Left ventricle myocardium inferior (tissue), 1 donor: Measurements from ENCODE around the gene RBMS1. TPM values are rescaled to one million over a fixed set of nuclear protein-coding genes. Genes with fewer than 3 reads are reported as not detected.

Source experiments
- DNase-seq: peaks from one replicate; pipeline ENCODE4 v3.0.0-alpha.2; 2020
- H3K27ac ChIP-seq: fragments of 200-600 bp; replicated peaks from 2 replicates; pipeline ENCODE4 v1.8.0; 2021
- H3K27me3 ChIP-seq: fragments of 200-600 bp; 2 replicates; pipeline ENCODE4 v1.8.0; 2021; ENCODE audit warnings: low read depth
- H3K36me3 ChIP-seq: fragments of 200-600 bp; 2 replicates; pipeline ENCODE4 v1.8.0; 2021
- H3K4me1 ChIP-seq: fragments of 200-600 bp; 2 replicates; pipeline ENCODE4 v1.8.0; 2021
- H3K4me3 ChIP-seq: fragments of 200-600 bp; 2 replicates; pipeline ENCODE4 v1.8.0; 2021; ENCODE audit warnings: mild to moderate bottlenecking, moderate library complexity
- H3K9me3 ChIP-seq: fragments of 200-600 bp; replicated peaks from 2 replicates; pipeline ENCODE4 v1.8.0; 2021
- intact Hi-C: fragments of 100-400 bp; cut with micrococcal nuclease; formaldehyde crosslinking; loops from one replicate; pipeline ENCODE4 v1.11.0; 2022
- total RNA-seq: library from RNA; stranded (reverse); fragmentation: NEBNext Ultra II Directional; extraction: Animal tissue kit (Norgen Biotek cat#: 25700); gene quantifications from one replicate; pipeline ENCODE4 v1.2.1, GENCODE V29; 2021
- TF ChIP-seq, protein P1 (sequence below): fragments of 200-600 bp; IDR thresholded peaks from 2 replicates; pipeline ENCODE4 v1.8.0; 2021; ENCODE audit warnings: antibody characterized with exemption, mild to moderate bottlenecking, borderline replicate concordance
- donor health status: DM: no; HTN: yes; CAD: no; lungs with severe emphysema.

The RBMS1 gene
- total RNA-seq, 1 donor from 2014 or later: 56.2 TPM

DNA sequence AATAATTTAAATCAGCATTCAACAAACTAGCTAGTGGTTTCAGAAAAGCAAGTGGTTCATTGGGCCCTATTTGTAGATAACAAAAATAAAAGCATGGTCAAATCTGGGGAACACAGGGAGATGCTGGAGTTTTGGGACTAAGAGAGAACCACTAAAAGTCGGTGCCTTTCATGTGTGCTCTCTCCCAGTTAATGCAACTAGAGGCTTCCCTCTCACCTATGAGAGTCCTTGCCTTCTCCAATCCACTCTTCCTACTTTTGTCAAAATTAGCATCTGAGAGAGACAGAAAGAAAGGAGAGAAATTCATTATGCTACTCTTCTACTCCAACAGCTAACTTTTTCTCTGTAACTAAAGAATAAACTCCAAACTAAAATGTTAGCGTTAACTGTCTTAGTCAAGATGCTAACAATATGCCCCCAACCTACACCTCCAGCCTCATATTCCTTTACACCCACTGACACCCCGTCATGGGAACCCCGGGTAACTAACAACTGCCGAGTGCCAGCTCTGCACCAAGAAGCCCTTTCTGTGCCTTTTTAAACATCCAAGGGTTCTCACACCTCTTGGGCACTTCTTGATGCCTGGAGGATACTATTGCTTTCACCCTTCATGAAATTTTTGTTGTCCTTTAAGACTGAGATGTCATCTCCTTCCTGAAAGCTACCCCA, 133.4 kb downstream of the RBMS1 start:
- Histone ChIP-seq H3K9me3 (no peaks in the 10 kb centered on the region), H3K4me3 (no peak overlapping the region), H3K27me3 (no peaks in the 10 kb centered on the region), H3K36me3 (no peaks in the 10 kb centered on the region), H3K4me1 (peaks cover 93% of the 10 kb centered on the region), H3K27ac (no peak overlapping the region)
- DNase-seq: no peak
- TF ChIP-seq, protein P1, sequence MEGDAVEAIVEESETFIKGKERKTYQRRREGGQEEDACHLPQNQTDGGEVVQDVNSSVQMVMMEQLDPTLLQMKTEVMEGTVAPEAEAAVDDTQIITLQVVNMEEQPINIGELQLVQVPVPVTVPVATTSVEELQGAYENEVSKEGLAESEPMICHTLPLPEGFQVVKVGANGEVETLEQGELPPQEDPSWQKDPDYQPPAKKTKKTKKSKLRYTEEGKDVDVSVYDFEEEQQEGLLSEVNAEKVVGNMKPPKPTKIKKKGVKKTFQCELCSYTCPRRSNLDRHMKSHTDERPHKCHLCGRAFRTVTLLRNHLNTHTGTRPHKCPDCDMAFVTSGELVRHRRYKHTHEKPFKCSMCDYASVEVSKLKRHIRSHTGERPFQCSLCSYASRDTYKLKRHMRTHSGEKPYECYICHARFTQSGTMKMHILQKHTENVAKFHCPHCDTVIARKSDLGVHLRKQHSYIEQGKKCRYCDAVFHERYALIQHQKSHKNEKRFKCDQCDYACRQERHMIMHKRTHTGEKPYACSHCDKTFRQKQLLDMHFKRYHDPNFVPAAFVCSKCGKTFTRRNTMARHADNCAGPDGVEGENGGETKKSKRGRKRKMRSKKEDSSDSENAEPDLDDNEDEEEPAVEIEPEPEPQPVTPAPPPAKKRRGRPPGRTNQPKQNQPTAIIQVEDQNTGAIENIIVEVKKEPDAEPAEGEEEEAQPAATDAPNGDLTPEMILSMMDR: no peak
- intact Hi-C loops: no loop called here

DNA sequence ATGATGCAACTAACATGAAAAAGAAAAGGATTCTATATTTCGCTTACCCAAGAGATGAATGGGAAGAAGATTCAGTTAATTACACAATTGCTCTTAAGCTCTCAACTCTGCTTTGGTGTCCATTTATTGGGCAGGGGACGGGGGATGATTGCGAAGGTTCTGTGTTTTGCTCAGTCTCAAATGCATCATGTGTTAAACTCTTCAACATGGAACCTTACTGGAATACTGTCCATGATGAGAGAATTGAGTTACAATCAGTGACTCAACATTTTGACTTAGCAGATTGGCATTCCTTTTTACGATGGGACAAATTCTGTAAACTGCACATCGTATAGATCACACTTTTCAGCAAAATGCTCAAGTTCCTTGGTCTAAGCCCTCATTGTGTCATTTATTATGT, 135.6 kb downstream of the RBMS1 start:
- Histone ChIP-seq H3K27ac (no peak overlapping the region), H3K4me1 (peaks cover 93% of the 10 kb centered on the region), H3K36me3 (no peaks in the 10 kb centered on the region), H3K27me3 (no peaks in the 10 kb centered on the region), H3K4me3 (no peak overlapping the region), H3K9me3 (no peaks in the 10 kb centered on the region)
- intact Hi-C loops: no loop called here
- no peak for DNase-seq
- TF ChIP-seq, protein P1: no peak

DNA sequence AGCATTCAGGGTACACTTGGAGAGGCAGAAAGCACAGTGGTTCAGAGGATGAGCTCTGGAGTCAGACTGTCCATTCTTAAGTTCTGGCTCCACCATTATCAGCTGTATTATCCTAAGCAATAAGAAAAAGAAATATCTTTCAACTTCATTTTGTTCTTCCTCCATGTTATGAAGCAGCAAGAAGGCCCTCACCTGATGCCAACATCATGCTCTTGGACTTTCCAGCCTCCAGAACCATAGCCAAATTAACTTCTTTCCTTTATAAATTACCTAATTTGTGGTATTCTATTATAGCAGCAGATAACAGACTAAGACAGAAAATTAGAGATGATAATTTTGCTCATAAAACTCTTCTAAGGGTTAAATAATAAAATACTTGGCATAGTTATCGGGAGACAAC, 137.1 kb downstream of the RBMS1 start:
- Histone ChIP-seq H3K4me3 (no peak overlapping the region), H3K4me1 (peaks cover 93% of the 10 kb centered on the region), H3K27ac (no peak overlapping the region), H3K27me3 (no peaks in the 10 kb centered on the region), H3K36me3 (no peaks in the 10 kb centered on the region), H3K9me3 (no peaks in the 10 kb centered on the region)
- TF ChIP-seq, protein P1: no peak
- no peak for DNase-seq
- intact Hi-C loops: no loop called here

DNA sequence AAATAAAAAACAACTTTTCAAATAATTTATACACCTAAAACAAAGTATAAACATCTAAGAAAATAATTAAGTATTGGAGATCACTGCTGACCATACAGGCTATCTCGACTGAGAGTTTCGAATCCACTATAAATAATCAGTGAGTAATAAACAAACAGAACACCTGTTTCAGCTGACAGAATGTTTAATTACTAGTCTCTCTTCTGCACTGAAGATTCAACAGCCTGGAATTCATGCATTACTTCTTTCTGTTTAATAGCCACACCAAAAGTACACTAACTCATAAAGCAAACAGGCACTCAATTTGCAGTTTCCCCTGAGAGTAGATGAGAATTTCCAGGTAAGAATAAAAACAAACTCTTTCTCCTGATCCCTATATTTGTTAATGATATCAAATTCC, 138.5 kb downstream of the RBMS1 start:
- peak overlapping the region; percentile 14 for H3K27ac ChIP-seq
- H3K9me3 ChIP-seq: no peaks in the 10 kb centered on the region
- no peaks in the 10 kb centered on the region for H3K27me3 ChIP-seq
- H3K36me3 ChIP-seq: no peaks in the 10 kb centered on the region
- DNase-seq: no peak
- intact Hi-C loops: no loop called here
- peaks cover 93% of the 10 kb centered on the region for H3K4me1 ChIP-seq
- no peak overlapping the region for H3K4me3 ChIP-seq
- TF ChIP-seq, protein P1: no peak

DNA sequence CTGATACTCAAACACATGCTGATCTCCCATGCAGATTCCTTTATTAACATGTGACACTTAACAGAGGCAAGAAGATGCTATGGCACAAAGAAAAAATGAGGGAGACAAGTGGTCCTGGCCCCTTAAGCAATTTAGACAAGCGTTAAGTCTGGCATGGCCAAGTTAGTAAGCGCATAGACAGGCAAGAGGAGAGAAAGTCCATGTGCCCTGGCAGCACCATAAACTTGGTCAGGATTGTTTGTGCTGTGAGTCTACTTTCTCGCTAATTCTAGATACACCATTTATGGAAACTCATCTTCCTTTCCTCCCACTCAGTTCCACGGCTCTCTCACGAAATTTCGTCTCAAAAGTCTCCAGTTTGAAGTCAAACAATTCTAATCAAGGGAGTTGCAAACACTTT, 138.9 kb downstream of the RBMS1 start:
- Histone ChIP-seq H3K9me3 (no peaks in the 10 kb centered on the region), H3K27ac (peak overlapping the region; percentile 14), H3K4me1 (peaks cover 93% of the 10 kb centered on the region), H3K4me3 (no peak overlapping the region), H3K36me3 (no peaks in the 10 kb centered on the region), H3K27me3 (no peaks in the 10 kb centered on the region)
- intact Hi-C loops: no loop called here
- TF ChIP-seq, protein P1: no peak
- DNase-seq: no peak

DNA sequence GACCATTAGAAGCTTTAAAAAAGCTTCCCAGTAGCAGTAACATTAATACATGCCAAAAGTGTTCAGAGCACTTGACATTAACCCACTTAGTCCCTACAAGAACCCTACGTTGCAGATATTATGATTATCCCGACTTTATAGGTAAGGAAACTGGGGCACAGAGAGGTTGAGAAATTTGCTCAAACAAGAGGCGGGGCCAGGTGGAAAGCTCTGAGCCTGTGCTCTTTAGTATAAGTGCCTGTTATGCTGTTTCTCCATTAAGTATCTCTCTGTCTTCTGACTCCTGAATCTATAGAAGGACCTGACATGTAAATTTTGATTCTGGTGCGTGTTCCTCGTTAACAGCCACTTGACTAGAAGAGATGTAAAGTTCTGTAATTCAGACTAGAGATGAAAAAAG, 139.8 kb downstream of the RBMS1 start:
- Histone ChIP-seq H3K36me3 (no peaks in the 10 kb centered on the region), H3K27ac (peak overlapping the region; percentile 5), H3K4me1 (peaks cover 94% of the 10 kb centered on the region), H3K4me3 (no peak overlapping the region), H3K9me3 (no peaks in the 10 kb centered on the region), H3K27me3 (no peaks in the 10 kb centered on the region)
- TF ChIP-seq, protein P1: no peak
- no peak for DNase-seq
- intact Hi-C loops: no loop called here
